HG03460 (cell line): ENCODE measurements around the gene TLR5.

Source experiments
- ATAC-seq: cut with Tn5 transposase; IDR thresholded peaks from one replicate; pipeline ENCODE4 v1.9.1; 2021; ENCODE audit not compliant: unreplicated experiment

The TLR5 gene

DNA sequence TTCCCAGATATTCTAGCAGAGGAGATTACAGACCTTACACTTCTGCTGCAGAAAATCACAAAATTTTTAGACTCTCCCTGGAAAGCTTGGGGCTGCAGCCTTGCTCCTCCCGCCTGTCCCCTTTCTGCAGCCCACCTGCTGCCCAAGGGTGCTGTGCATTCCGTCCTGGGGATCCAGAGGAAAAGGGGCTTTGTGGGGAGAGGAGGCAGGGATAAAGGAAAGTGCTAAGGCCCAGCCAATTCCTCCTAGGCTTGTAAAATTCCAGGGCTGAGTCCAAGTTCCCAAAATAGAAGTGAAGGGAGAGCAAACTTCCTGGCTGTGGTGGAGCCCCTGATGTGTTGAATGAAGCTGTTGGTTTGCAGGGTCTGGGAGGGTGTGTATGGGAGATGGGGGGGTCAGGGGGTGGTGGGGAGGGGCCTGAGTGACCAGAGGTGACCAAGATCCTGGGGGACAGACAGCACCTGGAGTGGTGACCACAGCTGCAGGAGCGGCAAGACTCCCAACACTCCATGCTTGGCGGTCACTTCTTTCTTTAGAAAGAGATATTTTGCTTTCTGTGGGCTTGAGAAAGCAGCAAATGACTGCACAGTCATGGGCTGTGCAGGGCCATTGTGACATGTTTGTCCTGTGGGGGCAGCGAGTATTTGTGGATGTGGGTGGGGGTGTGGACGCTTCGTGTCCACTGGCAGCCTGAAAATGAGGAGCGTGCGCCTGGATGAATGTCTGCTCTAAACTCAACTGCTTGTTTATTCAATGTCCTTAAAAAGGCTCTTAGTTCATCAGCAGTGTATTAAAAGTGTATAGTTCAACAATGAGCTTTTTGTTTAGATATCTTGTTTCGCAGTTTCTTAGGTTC is 68.4 kb downstream of the TLR5 start:
- ATAC-seq: no peak

DNA sequence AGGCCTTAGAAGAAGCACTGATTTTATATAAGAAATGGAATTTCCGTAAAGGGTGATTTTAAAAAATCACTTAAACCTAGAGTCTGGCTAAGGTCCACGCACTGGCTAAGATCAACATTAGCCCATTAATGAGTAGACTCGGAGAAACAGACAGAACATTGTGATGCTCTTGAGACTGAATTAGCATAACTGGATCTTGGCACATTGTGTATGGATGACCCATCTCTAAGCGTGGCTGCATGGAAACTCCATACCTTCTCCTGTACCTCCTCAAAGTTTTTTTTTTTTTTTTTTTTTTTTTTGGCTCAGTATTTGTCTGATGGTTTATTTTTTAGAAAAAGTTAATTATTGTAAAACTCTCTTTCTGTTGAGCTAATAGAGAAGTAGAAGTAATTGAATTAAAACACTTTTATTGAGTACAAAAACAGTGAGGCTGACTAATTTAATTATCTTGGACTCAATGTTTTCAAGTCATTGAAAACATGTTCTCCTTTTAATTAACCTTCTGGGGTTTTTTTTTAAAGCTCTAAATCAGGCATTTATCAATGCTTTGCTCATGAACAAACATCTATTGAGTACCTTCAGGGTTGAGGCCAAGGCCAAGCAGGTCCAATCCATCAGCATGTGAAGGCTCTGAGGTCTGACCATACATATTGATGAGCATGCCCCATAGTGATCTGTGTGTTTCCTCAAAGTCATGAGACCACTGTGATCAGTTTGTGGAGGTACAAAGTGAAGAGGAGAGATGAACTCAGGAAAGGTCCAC is 74.0 kb downstream of the TLR5 start:
- ATAC-seq: no peak

DNA sequence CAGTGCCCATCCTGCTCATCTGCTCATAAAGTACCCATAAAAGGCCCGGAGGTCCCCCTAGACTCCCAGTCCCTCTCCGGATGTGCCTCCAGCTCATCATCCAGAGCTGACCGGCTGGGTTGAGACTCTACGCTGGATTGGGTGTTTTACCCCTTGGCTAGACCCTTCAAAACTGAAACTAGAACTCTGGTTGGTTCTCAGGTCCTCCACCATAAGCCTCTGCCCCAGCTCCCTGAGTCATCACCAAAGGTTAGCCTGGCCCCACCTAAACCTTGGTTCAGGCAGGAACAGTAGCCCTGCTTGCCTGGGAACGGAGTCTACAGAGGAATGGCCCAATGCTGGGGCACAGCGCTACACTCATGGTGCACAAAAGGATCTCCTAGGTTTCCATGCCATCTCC is 75.1 kb downstream of the TLR5 start:
- no peak for ATAC-seq

DNA sequence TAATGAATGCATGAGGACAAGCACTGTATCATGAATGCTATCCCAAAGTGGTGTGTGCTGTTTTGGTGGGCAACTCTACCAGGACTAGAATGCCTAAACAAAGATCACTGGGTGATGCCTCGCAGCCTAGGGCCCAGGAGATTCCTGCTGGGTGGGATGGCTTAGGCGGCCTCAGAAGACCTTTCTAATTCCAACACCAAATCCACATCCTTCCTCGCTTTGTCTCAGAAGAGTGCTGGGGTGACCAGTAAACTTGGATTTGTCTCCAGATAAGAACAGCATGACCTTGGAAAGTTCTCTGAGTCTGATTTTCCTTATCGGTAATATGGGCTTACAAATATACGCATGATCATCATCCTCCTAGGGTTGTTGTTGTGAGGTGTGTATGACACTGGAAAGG is 76.6 kb downstream of the TLR5 start:
- no peak for ATAC-seq

DNA sequence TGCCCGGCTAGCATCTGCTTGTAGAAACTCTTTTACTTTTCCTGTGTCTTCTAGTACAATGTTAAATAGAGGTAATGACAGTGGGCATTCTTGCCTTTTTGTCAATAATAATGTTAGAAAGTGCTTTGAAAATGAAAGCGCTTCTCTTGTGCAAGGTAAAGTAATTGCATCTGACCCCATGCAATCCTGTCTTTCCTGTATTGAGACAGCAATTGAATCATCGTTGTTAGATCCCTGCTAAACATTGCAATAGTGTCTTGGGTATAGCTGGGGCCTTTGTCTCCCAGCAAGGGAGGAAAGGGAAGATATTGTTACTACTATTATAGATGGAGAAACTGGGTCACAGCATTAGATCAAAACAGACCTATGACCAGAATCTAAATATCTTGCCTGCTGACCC is 80.9 kb downstream of the TLR5 start:
- no peak for ATAC-seq

DNA sequence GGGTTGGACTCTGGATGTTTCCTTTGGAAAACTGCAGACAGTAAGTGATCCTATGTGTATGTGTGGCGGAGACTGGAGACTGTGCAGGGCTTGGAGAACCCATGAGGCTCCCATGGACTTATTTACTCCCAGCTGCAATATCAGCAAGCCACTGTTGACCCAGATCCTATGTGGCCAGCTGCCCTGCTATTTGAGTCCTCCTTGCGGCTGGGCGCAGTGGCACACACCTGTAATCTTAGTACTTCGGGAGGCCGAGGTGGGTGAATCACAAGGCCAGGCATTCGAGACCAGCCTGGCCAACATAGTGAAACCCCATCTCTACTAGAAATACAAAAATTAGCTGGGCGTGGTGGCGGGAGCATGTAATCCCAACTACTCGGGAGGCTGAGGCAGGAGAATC is 83.5 kb downstream of the TLR5 start:
- ATAC-seq: no peak
